Mucosa of descending colon (tissue), 3 donors: ENCODE measurements around the gene ASAP3. TPM values are rescaled to one million over a fixed set of nuclear protein-coding genes. Genes with fewer than 3 reads are reported as not detected.
A peak's percentile ranks its signal among the peaks of the same experiment; 100 is the strongest.

Experiments
- ATAC-seq: fragments of 200-7000 bp; cut with Tn5 transposase; one replicate; pipeline ENCODE4 v1.9.1; 2020; ENCODE audit warnings: mild to moderate bottlenecking, moderate library complexity
- DNase-seq, 3 donors: peaks; one replicate each; pipeline ENCODE4 v3.0.0-alpha.2; 2020
- H3K36me3 ChIP-seq: fragments of 200-600 bp; one replicate; pipeline ENCODE4 v1.8.0; 2021; ENCODE audit warnings: low read depth, mild to moderate bottlenecking
- H3K4me1 ChIP-seq: fragments of 200-600 bp; one replicate; pipeline ENCODE4 v1.8.0; 2021; ENCODE audit warnings: low read depth, mild to moderate bottlenecking
- H3K4me3 ChIP-seq: fragments of 200-600 bp; one replicate; pipeline ENCODE4 v1.8.0; 2021; ENCODE audit warnings: mild to moderate bottlenecking
- H3K9me3 ChIP-seq: fragments of 200-600 bp; one replicate; pipeline ENCODE4 v1.8.0; 2021; ENCODE audit warnings: mild to moderate bottlenecking
- CTCF ChIP-seq: fragments of 200-600 bp; IDR thresholded peaks from one replicate; pipeline ENCODE4 v1.8.0; 2022; ENCODE audit warnings: antibody characterized with exemption, mild to moderate bottlenecking
- intact Hi-C, 2 donors: fragments of 100-400 bp; cut with DNase I in 1 of 2; cut with micrococcal nuclease in 1 of 2; formaldehyde crosslinking; loops; one replicate each; pipeline versions ENCODE4 v1.11.0 to v1.11.1; 2022; cut with DNase I, micrococcal nuclease
- total RNA-seq, 3 donors: library from RNA; stranded (reverse); fragmentation: NEBNext Ultra II Directional in 2 of 3; extraction: Animal tissue kit (Norgen Biotek cat#: 25700) in 2 of 3; gene quantifications; one replicate each; pipeline versions ENCODE4 v1.2.1 to v1.2.4, GENCODE V29; 2021 to 2023
- donor health status: DM: no; HTN: no; CAD: no; lungs with moderate emphysema.
- donor health status: DM: no; HTN: no; CAD: no.
- donor health status: DM: no; HTN: yes; CAD: no.

Gene ASAP3
- total RNA-seq, 3 donors from 2014 or later, result 31.2 to 38.8 (median 37.8) TPM

- intact Hi-C loops, result no loop called here
- no peaks in the 10 kb centered on the region for H3K36me3 ChIP-seq
- TF ChIP-seq CTCF, result no peak
- peak in 1 of 3 donors; percentile 59 for DNase-seq
- no peaks in the 10 kb centered on the region for H3K9me3 ChIP-seq
- H3K4me1 ChIP-seq, result peaks cover 32% of the 10 kb centered on the region
- no peak for ATAC-seq
- H3K4me3 ChIP-seq, result no peak overlapping the region
Observed at GRCh38 chr1:23521588-23521987, 37.6 kb upstream of the ASAP3 start.

- TF ChIP-seq CTCF, result no peak
- Histone ChIP-seq H3K9me3 (no peaks in the 10 kb centered on the region), H3K4me1 (no peaks in the 10 kb centered on the region), H3K36me3 (no peaks in the 10 kb centered on the region), H3K4me3 (no peak overlapping the region)
- ATAC-seq (no peak), DNase-seq (no peak)
- intact Hi-C loops, result no loop called here
Observed at GRCh38 chr1:23517581-23517980, 33.6 kb upstream of the ASAP3 start.

- Histone ChIP-seq H3K4me1 (no peaks in the 10 kb centered on the region), H3K4me3 (no peak overlapping the region), H3K36me3 (no peaks in the 10 kb centered on the region), H3K9me3 (no peaks in the 10 kb centered on the region)
- no peak for TF ChIP-seq CTCF
- intact Hi-C loops, result no loop called here
- DNase-seq (no peak), ATAC-seq (no peak)
Observed at GRCh38 chr1:23515905-23516304, 31.9 kb upstream of the ASAP3 start.

GRCh38 chr1:23514111-23514679 is 30.2 kb upstream of the ASAP3 start:
- intact Hi-C loops, result no loop called here
- Histone ChIP-seq H3K9me3 (no peaks in the 10 kb centered on the region), H3K4me3 (no peak overlapping the region), H3K36me3 (no peaks in the 10 kb centered on the region), H3K4me1 (no peaks in the 10 kb centered on the region)
- no peak for ATAC-seq
- no peak for DNase-seq
- TF ChIP-seq CTCF, result no peak

- Histone ChIP-seq H3K4me3 (no peak overlapping the region), H3K4me1 (no peaks in the 10 kb centered on the region), H3K36me3 (no peaks in the 10 kb centered on the region), H3K9me3 (no peaks in the 10 kb centered on the region)
- no peak for TF ChIP-seq CTCF
- intact Hi-C loops, result no loop called here
- no peak for DNase-seq
- ATAC-seq, result no peak
Observed at GRCh38 chr1:23509896-23510295, 25.9 kb upstream of the ASAP3 start.
